ENCODE data around the gene CAPN9. TPM values are rescaled to one million over a fixed set of nuclear protein-coding genes. Genes with fewer than 3 reads are reported as not detected.

CAPN9 gene
- total and polyA plus RNA-seq, 2 donors from 2014 or later, result 0.41 TPM; not detected in 1

DNA sequence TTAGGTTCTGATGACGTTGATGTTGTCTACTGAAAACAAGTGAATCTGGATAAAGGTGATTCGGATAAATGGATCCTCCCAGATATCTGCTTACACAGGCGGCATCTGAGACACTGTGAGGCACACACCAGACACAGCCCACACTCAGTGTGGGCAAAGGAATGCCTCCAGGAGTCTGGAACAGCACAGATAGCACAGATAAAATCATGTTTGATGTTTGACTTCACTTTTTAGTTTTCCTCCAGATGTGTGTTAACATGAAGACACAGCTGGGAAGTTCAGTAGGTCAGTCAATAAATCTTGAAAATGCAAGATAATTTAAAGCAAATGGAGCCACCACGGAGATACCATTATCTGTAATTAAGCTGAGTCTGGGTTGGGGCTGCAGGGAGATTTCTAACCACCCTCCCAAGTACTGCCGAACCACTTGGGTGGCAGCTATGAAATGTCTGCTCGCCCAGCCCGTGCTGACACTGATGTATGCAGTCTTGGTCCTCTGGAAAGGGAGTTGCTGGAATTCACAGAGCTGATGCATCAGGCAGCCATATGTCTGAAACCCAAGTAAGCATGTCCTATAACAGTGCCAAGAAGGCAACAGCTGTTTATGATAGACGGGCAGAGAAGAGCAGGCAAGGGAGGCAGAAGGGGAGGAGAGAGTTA lies 11.7 kb downstream of the CAPN9 start:
- FAIRE-seq (no peak), DNase-seq (peak in 4 of 5 donors; percentile 78 to 94 (median 90))

DNA sequence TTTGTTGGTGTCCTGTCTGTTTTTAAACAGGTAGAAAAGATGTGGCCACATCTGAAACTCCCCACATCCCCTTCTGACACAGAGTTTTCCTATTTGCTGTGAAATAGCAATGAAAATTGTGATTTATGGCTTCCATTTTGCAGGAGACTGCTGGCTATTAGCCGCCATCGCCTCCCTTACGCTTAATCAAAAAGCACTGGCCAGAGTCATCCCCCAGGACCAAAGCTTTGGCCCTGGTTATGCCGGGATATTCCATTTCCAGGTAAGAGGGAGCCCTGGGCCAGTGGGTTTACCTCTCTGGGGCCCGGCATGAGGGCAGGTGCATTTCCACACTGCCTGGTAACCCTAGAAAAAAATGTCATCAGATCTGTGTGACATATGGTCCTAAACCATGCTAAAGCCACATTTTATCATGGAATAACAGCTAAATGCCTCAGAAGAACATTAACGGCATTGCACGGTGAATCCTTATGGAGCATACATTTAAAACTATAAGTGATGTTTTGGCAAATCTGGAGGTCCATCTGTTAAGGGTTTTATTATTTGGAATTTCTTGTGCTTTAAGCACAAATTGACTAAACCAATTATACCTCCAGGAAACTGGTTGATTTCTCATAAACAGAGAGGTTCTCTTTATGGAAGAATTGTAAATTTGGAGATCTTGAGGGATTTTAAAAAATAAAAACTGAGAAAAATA lies 12.3 kb downstream of the CAPN9 start:
- no peak overlapping the region for H3K27ac ChIP-seq (ENCODE audit: low read depth in 2 of 2, low read length in 2 of 2)
- no peaks in the 10 kb centered on the region for H3K4me1 ChIP-seq (ENCODE audit: control insufficient read depth in 2 of 3, insufficient read depth in 2 of 3, low read depth in 1 of 3, low read length in 3 of 3)
- TF ChIP-seq CTCF (IDR thresholded peaks at IDR 0.05; ENCODE audit: borderline replicate concordance, extremely low read depth, insufficient read depth), result no peak
- DNase-seq (no peak), FAIRE-seq (no peak)
- no peaks in the 10 kb centered on the region for H3K27me3 ChIP-seq (ENCODE audit: control insufficient read depth, insufficient read depth, low read length)
- no peak overlapping the region for H3K4me3 ChIP-seq (ENCODE audit: low read length in 3 of 3)
- H3K9ac ChIP-seq (ENCODE audit: low read length in 3 of 3), result no peak overlapping the region
- intact Hi-C loops (cut with DNase I), result no loop called here
- H3K36me3 ChIP-seq (ENCODE audit: control insufficient read depth in 2 of 3, insufficient read depth in 3 of 3, low read length in 3 of 3), result no peaks in the 10 kb centered on the region
- no peaks in the 10 kb centered on the region for H3K9me3 ChIP-seq (ENCODE audit: control insufficient read depth in 2 of 3, insufficient read depth in 1 of 3, low read length in 3 of 3)

More for the DNA sequence above, 11.7 kb downstream of the CAPN9 start:
- H3K9me3 ChIP-seq (ENCODE audit: control insufficient read depth in 2 of 3, insufficient read depth in 1 of 3, low read length in 3 of 3), result no peaks in the 10 kb centered on the region
- H3K4me1 ChIP-seq (ENCODE audit: control insufficient read depth in 2 of 3, insufficient read depth in 2 of 3, low read depth in 1 of 3, low read length in 3 of 3), result no peaks in the 10 kb centered on the region
- no peak for TF ChIP-seq CTCF (IDR thresholded peaks at IDR 0.05; ENCODE audit: borderline replicate concordance, extremely low read depth, insufficient read depth)
- H3K36me3 ChIP-seq (ENCODE audit: control insufficient read depth in 2 of 3, insufficient read depth in 3 of 3, low read length in 3 of 3), result no peaks in the 10 kb centered on the region
- intact Hi-C loops (cut with DNase I), result no loop called here
- no peak overlapping the region for H3K9ac ChIP-seq (ENCODE audit: low read length in 3 of 3)
- no peaks in the 10 kb centered on the region for H3K27me3 ChIP-seq (ENCODE audit: control insufficient read depth, insufficient read depth, low read length)
- no peak overlapping the region for H3K27ac ChIP-seq (ENCODE audit: low read depth in 2 of 2, low read length in 2 of 2)
- no peak overlapping the region for H3K4me3 ChIP-seq (ENCODE audit: low read length in 3 of 3)

- Histone ChIP-seq H3K9ac (ENCODE audit: low read length in 3 of 3) (no peak overlapping the region), H3K4me3 (ENCODE audit: low read length in 3 of 3) (no peak overlapping the region), H3K27me3 (ENCODE audit: control insufficient read depth, insufficient read depth, low read length) (no peaks in the 10 kb centered on the region), H3K9me3 (ENCODE audit: control insufficient read depth in 2 of 3, insufficient read depth in 1 of 3, low read length in 3 of 3) (no peaks in the 10 kb centered on the region), H3K36me3 (ENCODE audit: control insufficient read depth in 2 of 3, insufficient read depth in 3 of 3, low read length in 3 of 3) (no peaks in the 10 kb centered on the region), H3K27ac (ENCODE audit: low read depth in 2 of 2, low read length in 2 of 2) (no peak overlapping the region), H3K4me1 (ENCODE audit: control insufficient read depth in 2 of 3, insufficient read depth in 2 of 3, low read depth in 1 of 3, low read length in 3 of 3) (no peaks in the 10 kb centered on the region)
- intact Hi-C loops (cut with DNase I), result no loop called here
- FAIRE-seq (no peak), DNase-seq (peak in 2 of 5 donors; percentile 29 to 39)
- TF ChIP-seq CTCF (IDR thresholded peaks at IDR 0.05; ENCODE audit: borderline replicate concordance, extremely low read depth, insufficient read depth), result no peak
Observed at GRCh38 chr1:230760360-230760827, 13.2 kb downstream of the CAPN9 start.
